Testis (tissue), 2 donors: ENCODE data around the gene SPINK4.

Source experiments
- CTCF ChIP-seq, 3 experiments: fragments of 450-650 bp in 2 of 3; fragments of 200-600 bp in 1 of 3; sonication (generic) in 1 of 3; IDR thresholded peaks; one replicate each; pipeline ENCODE4 v1.5.1; 2016 to 2019; ENCODE audit warnings: antibody characterized with exemption in 3 of 3, mild to moderate bottlenecking in 2 of 3, moderate library complexity in 1 of 3
- POLR2A ChIP-seq: fragments of 450-650 bp; IDR thresholded peaks from one replicate; pipeline ENCODE4 v1.6.1; 2017; ENCODE audit warnings: antibody characterized with exemption, mild to moderate bottlenecking, moderate library complexity

- TF ChIP-seq POLR2A: no peak
- no peak for TF ChIP-seq CTCF (IDR thresholded peaks at IDR 0.05)
These were observed 30.6 kb upstream of the SPINK4 start for GRCh38 chr9:33209394-33209793.
